Amygdala (tissue), 56 donors: Measurements from ENCODE around the gene FANCL.
"Not testable (repeated sequence)": the region's sequence is repeated elsewhere in the genome, so short reads cannot be mapped to it uniquely, and the experiment has no call there.

Source experiments
- DNase-seq, 56 donors: peaks; one replicate each; lab custom pipeline; 2025; lab: John Stamatoyannopoulos, UW

FANCL gene

GRCh38 chr2:58155160-58155778 lies 85.9 kb downstream of the FANCL start:
- no peak for DNase-seq

GRCh38 chr2:58146707-58147106 lies 94.4 kb downstream of the FANCL start:
- no peak for DNase-seq

GRCh38 chr2:58145769-58146168 lies 95.4 kb downstream of the FANCL start:
- not testable (repeated sequence) for DNase-seq

- DNase-seq, result no peak
Measured at GRCh38 chr2:58140508-58141072, 100.5 kb downstream of the FANCL start.

GRCh38 chr2:58138396-58139030 lies 102.6 kb downstream of the FANCL start:
- DNase-seq, result no peak

GRCh38 chr2:58137856-58138255 lies 103.3 kb downstream of the FANCL start:
- DNase-seq, result peak in 18 of 56 donors; percentile 0 to 57 (median 11)

GRCh38 chr2:58137221-58137620 lies 103.9 kb downstream of the FANCL start:
- DNase-seq, result no peak

- DNase-seq, result no peak
Measured at GRCh38 chr2:58135861-58136260, 105.3 kb downstream of the FANCL start.

- no peak for DNase-seq
Measured at GRCh38 chr2:58133395-58133794, 107.7 kb downstream of the FANCL start.

GRCh38 chr2:58131191-58132011 lies 109.7 kb downstream of the FANCL start:
- DNase-seq, result peak in 6 of 56 donors; percentile 4 to 51 (median 20)

GRCh38 chr2:58130238-58130637 lies 110.9 kb downstream of the FANCL start:
- no peak for DNase-seq

GRCh38 chr2:58127111-58127510 lies 114.0 kb downstream of the FANCL start:
- DNase-seq, result no peak

GRCh38 chr2:58122540-58122939 lies 118.6 kb downstream of the FANCL start:
- DNase-seq, result no peak

- no peak for DNase-seq
Measured at GRCh38 chr2:58122040-58122439, 119.1 kb downstream of the FANCL start.

- DNase-seq, result no peak
Measured at GRCh38 chr2:58120626-58121229, 120.4 kb downstream of the FANCL start.

- not testable (repeated sequence) for DNase-seq
Measured at GRCh38 chr2:58113563-58113962, 127.6 kb downstream of the FANCL start.

- DNase-seq, result no peak
Measured at GRCh38 chr2:58110765-58111164, 130.4 kb downstream of the FANCL start.

GRCh38 chr2:58109481-58109880 lies 131.6 kb downstream of the FANCL start:
- DNase-seq, result no peak
